H4 (cell line): Measurements from ENCODE around the gene TAB2. TPM values are rescaled to one million over a fixed set of nuclear protein-coding genes. Genes with fewer than 3 reads are reported as not detected.
"Not testable (repeated sequence)": the region's sequence is repeated elsewhere in the genome, so short reads cannot be mapped to it uniquely, and the experiment has no call there.

Experiments used
- DNase-seq: peaks from one replicate; pipeline ENCODE4 v3.0.0-alpha.2; 2015; ENCODE audit warnings: low spot score
- total RNA-seq: library from RNA; depleted of rRNA; stranded (reverse); fragments of >200 nt; shearing (Covaris generic); gene quantifications from 2 replicates; pipeline ENCODE4 v1.2.3, GENCODE V29; 2014; rRNA removed

TAB2 gene
- total RNA-seq, 1 experiment from 2014 or later, result 15.5 TPM

GRCh38 chr6:149460249-149460648 is 142.7 kb downstream of the TAB2 start:
- DNase-seq, result not testable (repeated sequence)

Other genes starting within 250 kb of the TAB2 start
- gene SUMO4, start 82.5 kb downstream of the TAB2 start, total RNA-seq, result 0.29 TPM in 1 of 2 replicates, not detected in the other
- 0.10 and 0.17 TPM in 2 replicates for gene ZC3H12D, start 167.3 kb downstream of the TAB2 start, total RNA-seq
- 19.2 and 19.7 TPM in 2 replicates for gene PPIL4, start 228.3 kb downstream of the TAB2 start, total RNA-seq
- gene GINM1, start 248.7 kb downstream of the TAB2 start, total RNA-seq, result 19.9 and 27.6 TPM in 2 replicates